Activated gamma-delta T cell treated with anti-CD3 and anti-CD28 coated beads, Interleukin-2, amount 50 U/mL, for 16 hours (primary cell): ENCODE data around the gene THAP7.
A peak's percentile ranks its signal among the peaks of the same experiment; 100 is the strongest.

ENCODE experiments used
- DNase-seq: peaks from one replicate; pipeline ENCODE4 v3.0.0-alpha.2; 2020; ENCODE audit warnings: low read depth

Gene THAP7

DNA sequence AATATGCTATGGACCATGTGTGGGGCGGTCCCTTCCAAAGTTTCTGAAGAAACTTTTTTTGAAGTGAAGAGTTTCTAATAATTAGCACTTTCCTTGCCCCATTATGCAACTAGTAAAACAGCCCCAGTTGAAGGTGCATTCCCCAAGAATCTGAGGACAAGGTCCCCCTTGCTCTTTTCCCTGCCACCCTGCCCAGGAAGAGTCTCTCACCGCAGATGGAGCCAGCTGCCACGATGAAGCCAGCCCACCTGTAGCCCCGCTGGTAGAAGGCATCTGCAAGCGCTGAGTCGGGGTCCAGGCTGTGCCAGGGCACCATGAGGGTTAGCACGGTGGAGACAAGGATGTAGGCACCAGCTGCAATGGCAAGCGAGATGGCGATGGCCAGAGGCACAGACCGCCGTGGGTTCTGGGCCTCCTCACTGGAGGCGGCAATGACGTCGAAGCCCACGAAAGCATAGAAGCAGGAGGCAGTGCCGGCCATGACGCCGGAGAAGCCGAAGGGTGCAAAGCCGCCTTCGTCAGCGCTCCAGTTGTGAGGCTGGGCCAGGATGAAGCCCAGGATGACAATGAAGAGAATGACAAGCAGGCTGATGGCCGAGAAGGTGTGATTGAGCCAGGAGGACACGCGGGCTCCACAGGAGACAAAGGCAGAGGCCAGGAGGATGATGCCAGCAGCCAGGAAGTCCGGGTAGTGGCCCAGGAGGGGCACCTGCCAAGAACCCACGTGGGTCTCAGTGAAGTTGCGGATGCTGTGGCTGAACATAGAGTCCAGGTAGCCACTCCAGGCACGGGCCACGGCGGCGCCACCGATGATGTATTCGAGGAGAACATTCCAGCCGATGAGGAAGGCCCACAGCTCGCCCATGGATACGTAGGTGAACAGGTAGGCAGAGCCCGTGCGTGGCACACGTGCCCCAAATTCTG lies 29.0 kb upstream of the THAP7 start:
- no peak for DNase-seq

DNA sequence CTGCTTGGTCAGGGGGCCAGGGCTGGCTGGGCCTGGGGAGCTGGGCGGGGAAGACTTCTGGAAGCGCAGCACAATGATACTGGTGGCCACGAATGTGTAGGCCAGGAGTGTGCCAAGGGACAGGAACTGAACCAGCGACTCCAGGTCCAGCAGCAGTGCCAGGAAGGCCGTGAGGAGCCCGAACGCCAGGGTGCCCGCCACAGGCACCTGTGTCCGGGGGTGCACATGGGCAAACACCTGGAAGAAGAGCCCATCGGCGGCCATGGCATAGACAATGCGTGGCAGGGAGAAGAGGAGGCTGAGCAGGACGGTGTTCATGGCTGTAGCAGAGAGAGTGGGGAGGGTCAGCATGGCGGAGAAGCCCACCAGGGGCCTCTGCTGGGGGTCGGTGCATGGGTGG lies 28.1 kb upstream of the THAP7 start:
- DNase-seq, result no peak

DNA sequence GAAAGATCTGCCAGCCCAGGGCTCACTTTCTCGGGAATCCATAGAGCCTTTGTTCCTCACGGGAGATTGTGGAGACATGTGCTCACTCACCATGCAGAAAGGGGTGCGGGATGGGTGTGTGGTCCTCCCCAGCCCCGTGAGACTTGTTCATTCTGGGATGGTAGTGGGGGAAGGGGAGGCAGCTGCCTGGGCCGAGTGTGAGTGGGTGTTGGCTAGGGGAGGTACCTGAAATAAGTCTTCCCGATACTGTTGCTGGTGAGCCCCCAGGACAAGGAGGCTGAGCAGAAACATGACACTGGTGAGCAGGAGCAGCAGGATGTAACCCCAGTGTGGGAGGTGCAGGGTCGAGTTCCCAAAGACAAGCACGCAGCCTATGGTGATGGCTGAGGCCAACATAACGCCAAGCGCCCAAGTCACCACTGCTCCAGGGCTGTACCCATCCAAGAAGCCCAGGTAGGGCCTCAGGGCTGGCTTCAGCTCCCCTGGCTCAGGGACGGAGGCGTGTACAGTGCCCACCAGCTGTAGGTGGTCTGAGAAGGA lies 27.6 kb upstream of the THAP7 start:
- DNase-seq, result no peak

DNA sequence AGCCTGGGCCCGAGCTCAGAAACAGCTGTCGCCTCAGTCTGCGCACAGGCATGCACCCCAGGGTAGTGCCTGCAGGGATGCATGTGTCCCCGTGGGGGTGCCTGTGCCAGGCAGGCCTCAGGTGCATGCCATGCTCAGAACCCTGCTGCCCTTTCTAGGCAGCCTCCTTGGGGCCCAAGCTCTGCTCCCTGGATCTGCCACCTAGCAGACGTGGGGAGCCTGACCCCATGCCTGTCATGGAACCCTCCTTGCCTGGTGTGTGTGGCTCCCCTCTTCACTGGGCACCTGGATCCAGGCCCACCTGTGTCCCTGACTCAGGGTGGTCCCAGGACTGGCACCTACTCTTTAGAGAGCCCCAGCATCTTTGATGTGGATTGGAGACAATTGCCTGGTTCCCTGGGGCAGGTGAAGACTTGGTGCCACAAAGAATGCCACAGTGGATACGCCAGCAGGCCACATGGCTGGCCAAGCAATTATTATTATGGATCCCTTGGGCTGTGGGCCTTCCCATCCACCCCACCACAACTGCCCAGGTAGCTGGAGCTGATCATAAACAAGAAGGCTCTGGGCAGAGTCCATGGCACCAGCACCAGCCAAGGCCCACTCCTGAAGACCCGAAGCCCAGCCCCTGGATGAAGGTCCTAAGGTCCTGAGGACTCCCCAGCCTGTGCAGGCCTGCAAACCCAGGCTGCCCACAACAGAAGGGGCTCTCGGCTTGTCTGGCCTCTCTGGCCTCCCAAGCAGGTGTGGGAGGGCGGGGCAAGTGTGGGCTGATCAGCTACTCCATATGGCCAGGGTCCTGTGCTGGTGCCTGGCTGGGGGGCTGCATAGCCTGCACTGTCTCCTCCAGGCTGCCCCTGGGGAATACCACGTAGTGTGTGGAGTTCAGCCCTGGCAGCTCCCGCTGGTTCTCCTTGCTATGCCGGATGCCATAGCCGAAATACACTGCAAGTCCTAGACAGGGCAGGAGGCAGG lies 26.6 kb upstream of the THAP7 start:
- DNase-seq, result no peak

DNA sequence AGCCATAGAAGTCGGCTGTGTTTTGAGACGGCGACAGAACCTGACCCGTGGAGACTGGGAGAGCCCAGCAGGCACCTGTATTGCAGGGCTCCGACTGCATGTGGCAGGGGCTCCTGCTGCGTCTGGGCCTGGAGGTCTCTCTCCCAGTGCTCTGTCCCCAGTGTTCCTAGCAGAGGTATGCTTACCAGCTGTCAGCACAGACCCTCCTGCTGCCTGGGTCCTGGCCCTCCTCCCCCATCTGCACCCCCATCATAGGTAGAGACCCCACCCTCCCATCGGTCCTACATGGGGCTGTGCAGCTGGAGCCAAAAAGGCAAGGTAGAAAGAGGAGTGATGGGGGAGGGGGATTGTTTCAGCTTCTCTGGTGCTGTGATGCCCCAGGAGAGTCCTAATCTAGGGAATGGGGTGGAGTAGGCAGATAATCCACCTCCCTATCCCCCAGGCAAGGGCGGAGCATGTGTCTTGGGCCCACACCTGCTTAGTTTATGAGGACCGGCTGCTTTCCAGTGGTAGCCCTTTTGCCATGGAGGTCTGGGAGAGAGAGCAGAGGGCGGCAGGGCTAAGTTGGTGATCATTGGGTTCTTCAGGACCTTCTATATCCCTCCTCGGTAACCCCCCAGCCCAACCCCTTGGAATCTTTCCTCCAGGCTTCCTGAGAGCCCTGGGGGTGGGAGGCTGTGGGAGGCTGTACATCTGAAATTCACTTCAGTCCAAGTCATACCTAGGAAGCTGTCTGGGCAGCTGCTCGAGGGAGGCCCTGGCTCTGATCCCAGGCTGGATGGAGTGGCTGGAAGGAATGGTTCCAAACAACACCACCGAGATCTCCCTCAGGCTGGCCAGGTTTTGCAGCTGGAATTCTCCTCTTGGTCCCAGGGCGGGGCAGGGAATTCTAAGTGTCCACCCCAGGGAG lies 25.1 kb upstream of the THAP7 start:
- DNase-seq, result no peak

DNA sequence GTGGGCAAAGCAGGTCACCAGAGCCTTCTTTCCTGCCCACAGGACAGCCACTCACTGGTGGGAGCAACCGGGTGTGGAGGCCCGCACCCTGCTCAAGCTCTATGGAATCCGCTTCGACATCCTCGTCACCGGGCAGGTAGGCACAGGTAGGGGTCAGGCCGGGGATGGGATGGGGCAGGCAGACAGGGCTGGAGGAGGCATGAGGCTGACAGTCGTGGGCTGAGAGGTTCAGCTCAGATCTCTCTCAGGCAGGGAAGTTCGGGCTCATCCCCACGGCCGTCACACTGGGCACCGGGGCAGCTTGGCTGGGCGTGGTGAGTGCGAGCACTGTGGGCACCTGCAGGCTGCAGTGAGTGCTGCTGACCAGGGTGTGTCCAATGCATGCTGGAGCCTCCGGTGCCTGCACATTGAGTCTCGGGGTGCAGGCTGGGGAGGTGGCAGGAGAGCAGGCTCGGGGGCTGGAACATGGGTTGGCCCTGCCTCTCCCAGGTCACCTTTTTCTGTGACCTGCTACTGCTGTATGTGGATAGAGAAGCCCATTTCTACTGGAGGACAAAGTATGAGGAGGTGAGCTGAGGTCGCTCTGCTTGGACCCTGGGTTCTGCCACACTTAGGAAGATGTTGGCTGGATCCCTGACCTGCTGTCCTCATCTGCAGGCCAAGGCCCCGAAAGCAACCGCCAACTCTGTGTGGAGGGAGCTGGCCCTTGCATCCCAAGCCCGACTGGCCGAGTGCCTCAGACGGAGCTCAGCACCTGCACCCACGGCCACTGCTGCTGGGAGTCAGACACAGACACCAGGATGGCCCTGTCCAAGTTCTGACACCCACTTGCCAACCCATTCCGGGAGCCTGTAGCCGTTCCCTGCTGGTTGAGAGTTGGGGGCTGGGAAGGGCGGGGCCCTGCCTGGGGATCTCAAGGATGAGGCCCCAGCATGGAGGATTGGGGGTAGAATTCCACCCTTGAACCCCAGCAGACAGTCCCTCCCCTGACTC lies 24.1 kb upstream of the THAP7 start:
- DNase-seq, result no peak

DNA sequence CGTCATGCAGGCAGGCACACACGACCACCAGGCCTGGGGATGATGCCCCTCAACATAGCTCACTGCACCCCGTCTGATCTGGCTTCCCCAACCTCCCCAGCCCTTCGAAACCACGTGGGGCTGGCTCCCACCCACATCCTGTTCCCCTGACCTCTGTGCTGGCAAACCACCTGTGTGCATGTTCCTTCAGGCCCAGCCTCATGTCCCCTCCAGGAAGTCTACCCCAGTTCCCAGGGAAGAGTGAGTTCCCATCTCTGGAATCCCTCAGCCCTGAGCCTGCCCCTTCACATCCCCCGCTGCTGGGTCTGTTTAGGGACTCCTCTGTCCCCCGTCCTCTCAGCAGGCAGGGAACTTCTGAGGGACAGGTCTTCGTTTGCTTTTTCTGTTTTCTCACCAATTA lies 23.3 kb upstream of the THAP7 start:
- DNase-seq, result no peak

DNA sequence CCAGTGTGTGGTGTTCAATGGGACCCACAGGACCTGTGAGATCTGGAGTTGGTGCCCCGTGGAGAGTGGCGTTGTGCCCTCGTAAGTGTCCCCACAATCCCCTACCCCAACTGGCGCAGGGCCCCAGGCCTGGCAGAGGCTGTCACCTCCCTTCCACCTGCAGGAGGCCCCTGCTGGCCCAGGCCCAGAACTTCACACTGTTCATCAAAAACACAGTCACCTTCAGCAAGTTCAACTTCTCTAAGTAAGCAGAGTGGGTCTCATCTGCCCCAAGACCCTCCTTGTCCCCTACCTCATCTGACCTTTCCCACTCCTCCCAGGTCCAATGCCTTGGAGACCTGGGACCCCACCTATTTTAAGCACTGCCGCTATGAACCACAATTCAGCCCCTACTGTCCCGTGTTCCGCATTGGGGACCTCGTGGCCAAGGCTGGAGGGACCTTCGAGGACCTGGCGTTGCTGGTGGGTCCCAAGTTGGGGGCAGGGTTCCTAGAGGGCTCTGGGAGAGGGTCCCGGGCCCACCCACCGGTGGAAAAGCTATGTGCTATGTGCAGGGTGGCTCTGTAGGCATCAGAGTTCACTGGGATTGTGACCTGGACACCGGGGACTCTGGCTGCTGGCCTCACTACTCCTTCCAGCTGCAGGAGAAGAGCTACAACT lies 21.2 kb upstream of the THAP7 start:
- DNase-seq, result no peak

DNA sequence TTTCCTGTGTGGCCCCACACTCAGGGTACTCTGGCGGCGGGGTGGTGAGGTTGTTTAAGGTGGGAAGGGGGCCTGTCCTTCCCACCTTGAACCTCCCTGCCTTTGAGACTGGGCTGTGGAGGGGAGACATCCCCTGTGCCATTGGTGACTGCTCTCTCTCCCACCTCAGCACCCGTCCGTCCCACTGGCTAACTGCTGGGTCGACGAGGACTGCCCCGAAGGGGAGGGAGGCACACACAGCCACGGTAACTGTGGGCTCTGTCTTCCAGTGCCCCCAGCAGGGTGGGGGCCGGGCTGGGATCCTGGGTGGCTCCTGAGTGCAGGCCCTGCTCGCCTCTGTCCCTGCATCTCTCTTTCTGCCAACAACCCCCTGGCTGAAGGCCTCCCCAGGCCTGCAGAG lies 20.6 kb upstream of the THAP7 start:
- DNase-seq, result no peak

DNA sequence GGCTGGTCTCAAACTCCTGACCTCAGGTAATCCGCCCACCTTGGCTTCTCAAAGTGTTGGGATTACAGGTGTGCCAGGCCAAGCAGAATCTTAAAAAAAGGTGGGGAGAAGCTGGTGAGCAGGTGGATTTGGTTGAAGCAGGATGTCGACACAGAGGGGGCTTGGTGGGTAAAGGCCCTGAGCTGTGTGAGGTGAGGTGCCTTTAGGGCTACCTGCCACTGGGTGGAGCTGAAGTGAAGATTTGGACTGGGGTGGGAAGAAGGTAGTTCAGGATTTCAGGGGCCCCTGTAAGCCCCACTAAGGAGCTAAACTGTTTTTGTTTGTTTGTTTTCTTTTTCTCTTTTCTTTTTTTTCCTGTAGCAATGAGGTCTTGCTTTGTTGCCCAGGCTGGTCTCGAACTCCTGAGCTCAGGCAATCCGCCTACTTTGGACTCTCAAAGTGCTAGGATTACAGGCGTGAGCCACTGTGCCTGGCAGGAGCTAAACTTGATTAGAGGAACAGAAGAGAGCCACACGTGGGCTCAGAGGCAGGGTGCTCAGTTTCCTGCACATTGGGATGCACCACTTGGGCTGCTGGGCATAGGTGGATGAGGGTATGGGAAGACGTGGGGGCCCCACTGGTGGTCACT lies 19.0 kb upstream of the THAP7 start:
- no peak for DNase-seq

DNA sequence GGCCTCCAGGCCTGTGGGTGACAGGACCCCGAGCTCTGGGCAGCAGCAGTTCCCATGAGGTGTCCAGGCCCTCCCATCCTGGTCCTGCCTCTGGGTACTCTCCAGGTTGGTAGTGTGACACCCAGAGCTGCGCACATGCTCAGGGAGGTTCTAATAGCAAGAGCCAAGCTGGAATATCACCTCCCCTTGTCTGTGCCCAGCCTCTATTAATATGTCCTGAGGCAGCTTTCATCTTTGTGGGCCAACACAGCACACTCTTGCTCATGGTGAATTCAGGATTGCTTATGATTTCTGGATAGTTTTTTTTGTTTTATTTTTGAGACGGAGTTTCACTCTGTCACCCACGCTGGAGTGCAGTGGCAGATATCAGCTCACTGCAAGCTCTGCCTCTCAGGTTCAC lies 16.4 kb upstream of the THAP7 start:
- DNase-seq, result no peak

DNA sequence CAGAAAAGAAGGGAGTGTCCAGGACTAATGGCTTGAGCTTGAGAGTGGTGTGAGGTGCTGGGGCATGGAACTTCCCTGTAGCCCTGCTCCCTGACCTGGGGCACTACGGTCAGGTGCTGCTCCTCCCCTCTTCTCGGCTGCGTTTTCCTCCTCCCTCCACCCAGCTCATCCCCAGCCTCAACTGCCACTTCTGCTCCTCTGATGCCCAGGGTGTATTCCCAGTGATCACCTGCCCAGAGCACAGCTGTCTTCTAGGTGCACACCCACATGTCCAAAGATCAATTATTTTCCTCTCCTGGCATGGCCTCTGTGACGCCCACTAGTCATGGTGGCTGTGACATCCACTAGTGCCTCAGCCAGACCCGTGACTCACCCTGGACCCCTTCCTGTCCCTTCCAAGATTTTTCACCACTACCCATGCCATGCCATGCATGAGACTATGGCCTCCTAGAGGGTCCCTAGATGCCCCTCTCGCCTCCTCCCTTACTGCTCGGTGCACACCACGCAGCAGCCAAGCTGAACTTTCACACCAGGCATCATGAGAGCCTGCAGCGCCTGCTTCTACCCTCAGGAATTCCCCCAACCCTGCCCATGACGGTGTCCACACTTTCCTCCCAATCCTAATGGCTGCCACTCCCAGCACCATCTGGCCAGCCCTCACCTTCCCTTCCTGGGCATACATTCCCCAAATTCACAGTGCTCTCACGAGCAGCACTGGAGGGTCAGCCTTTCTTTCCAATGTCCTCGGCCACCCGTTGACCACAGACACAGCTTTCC lies 14.9 kb upstream of the THAP7 start:
- DNase-seq, result no peak

DNA sequence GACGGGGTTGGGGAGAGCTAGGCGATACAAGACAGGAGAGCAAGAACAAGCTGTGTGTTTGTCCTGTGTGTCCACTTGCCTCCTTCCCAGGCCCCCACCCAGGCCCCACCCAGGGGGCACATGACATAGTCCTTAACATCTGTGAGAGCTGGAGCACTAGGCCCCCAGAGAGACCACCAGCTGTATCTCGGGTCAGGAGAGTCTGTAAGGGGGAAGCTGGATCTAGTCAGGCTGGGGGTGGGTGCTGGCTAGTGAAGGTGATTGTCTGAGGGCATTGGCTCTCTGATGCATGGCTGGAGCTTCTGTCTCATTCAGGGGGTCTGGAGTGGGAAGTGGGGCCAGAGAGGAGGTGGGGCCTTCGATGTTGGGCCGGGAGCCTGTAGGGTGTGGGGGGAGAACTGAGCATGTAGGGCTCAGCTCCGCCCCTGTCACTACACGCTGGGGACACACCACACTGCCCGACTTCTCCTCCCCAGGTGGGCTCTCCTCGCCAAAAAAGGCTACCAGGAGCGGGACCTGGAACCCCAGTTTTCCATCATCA lies 13.6 kb upstream of the THAP7 start:
- no peak for DNase-seq

DNA sequence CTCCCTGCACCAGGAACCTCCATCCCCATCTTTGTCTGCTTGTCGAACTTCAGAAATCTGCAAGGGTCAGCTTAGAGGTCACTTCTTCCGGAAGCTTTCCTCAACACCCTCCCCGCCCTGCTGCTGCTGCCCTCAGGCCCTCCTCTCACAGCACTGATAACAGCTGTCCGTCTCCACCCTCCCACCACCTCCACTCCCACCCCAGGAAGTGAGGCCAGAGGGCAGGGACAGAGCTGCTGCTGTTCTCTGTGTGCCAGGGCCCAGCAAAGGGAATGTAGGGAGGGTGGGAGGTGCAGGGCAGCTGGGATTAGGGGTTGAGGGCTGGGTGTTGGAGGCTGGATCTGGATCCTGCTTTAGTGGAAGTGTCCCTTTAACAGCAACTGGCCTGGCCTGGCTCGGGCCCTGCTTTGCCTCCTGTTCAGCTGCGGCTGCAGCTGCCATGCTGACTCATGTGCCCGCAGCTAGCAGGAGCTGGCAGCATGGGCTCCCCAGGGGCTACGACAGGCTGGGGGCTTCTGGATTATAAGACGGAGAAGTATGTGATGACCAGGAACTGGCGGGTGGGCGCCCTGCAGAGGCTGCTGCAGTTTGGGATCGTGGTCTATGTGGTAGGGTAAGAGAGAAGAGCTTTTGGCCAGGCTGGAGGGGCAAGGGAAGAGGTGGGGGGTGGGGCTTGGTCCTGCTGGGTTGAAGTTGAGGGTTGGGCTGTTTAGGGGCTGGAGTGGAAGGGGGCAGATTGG lies 13.0 kb upstream of the THAP7 start, which contains the start of gene P2RX6:
P2RX6 (plus strand) TSS at position 440 of the 740 bp plus-strand sequence; CDS start at position 450, 10 bp downstream.
- DNase-seq, result no peak

DNA sequence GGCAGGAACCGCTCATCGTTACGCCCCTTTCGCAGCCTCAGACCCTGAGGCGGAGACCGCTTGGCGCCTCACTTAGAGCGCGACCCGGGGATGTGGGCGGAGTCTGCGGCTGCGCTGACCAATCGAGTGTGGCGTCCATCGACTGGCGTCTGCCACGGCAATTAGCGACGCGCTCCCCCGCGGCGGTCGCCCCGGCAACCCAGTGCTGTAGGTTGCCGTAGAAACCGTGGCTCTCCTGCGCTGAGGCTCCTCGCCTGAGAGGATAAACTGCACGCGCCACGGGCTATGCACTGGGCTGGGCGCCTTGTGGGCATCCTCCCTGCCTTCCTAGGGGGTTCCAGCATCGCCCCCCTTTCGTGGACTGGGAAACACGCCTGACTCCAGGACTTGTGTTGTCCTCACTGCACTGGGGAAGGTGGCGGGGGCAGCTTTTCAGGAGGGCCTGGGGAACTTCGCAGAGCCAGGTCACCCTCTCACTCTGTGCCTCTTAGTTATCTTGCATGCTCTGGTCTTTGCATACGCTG lies 12.3 kb upstream of the THAP7 start:
- DNase-seq, result peak; percentile 80

DNA sequence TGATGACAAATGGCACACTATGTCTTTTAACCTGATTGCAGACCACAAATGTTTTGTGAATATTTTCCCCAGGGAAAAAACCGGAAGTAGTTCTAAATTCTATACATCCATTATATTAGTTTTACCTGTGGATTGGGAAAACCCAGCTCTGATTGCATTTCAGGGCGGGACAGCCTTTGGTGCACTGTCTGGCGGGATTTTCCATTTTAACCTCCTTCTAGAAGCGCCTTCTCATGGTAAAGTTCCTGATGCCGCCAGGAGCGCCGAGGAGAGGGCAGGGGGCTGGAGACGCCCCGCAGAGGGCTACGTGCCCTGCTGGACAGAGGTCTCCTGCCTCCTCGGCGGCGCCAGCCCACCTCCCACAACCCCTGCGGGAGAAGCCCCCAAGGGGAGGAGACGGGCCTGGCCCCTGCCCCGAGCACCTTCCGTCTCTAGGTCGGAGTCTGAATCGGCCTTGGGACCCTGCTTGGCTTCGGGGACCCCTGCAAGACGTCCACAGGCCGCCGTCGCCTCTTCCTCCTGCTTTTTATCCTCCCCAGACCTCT lies 11.8 kb upstream of the THAP7 start:
- DNase-seq, result no peak
